Ishikawa (cell line): Measurements from ENCODE around the gene DHFR2.

Experiments
- CEBPB ChIP-seq: IDR thresholded peaks from 2 replicates; pipeline ENCODE4 v1.6.1; 2012
- EP300 ChIP-seq: IDR thresholded peaks from 2 replicates; pipeline ENCODE4 v1.6.1; 2012; ENCODE audit warnings: borderline replicate concordance
- FOXM1 ChIP-seq: IDR thresholded peaks from 2 replicates; pipeline ENCODE4 v1.6.1; 2012; ENCODE audit warnings: low read depth, borderline replicate concordance
- MAX ChIP-seq: IDR thresholded peaks from 2 replicates; pipeline ENCODE4 v1.6.1; 2012
- REST ChIP-seq: IDR thresholded peaks from 2 replicates; pipeline ENCODE4 v1.6.1; 2012; ENCODE audit warnings: low read depth, mild to moderate bottlenecking
- TAF1 ChIP-seq: IDR thresholded peaks from 2 replicates; pipeline ENCODE4 v1.6.1; 2012; ENCODE audit warnings: low read depth, mild to moderate bottlenecking
- TCF12 ChIP-seq: IDR thresholded peaks from 2 replicates; pipeline ENCODE4 v1.6.1; 2012; ENCODE audit warnings: low read depth
- TEAD4 ChIP-seq: IDR thresholded peaks from 2 replicates; pipeline ENCODE4 v1.6.1; 2012

- TF ChIP-seq FOXM1 (no peak), TCF12 (no peak), EP300 (no peak), TEAD4 (no peak), REST (no peak), CEBPB (no peak), MAX (no peak), TAF1 (no peak)
Measured at GRCh38 chr3:94065819-94066480, 3.2 kb upstream of the DHFR2 start.
